Measurements from ENCODE around the gene LSAMP. TPM values are rescaled to one million over a fixed set of nuclear protein-coding genes. Genes with fewer than 3 reads are reported as not detected.

Gene LSAMP
- total and polyA plus RNA-seq, 9 of the 15 experiments (the other 6 are each of a cell fraction or from before 2014, with no cell fraction given): 0.09 to 0.11 TPM; not detected in 7

GRCh38 chr3:115871735-115872134 is 573.6 kb downstream of the LSAMP start:
- no peak overlapping the region for H2AFZ ChIP-seq (ENCODE audit: low read depth, low read length)
- no peaks in the 10 kb centered on the region for H3K36me3 ChIP-seq (ENCODE audit: control insufficient read depth, insufficient read depth, low read length)
- in situ Hi-C loops (cut with MboI): no loop called here
- POLR2A ChIA-PET: no interaction called here
- no peaks in the 10 kb centered on the region for H3K27me3 ChIP-seq (ENCODE audit: control insufficient read depth in 2 of 2, insufficient read depth in 2 of 2, low read length in 2 of 2)
- DNase-seq (ENCODE audit: extremely low read depth in 1 of 4, low spot score in 3 of 4) (no peak), ATAC-seq (no peak), FAIRE-seq (no peak)
- intact Hi-C loops (cut with micrococcal nuclease): no loop called here
- no peak overlapping the region for H3K4me3 ChIP-seq
- no TSS peak for BruUV-seq (replicated peaks)
- H3K9me1 ChIP-seq (ENCODE audit: control insufficient read depth, insufficient read depth, low read length): no peaks in the 10 kb centered on the region
- no peak overlapping the region for H3K4me2 ChIP-seq (ENCODE audit: insufficient read depth, low read length)
- TF ChIP-seq SP2 (IDR thresholded peaks at IDR 0.05; ENCODE audit: extremely low read depth, low read depth, low read length, poor library complexity, severe bottlenecking) (no peak), KAT8 (IDR thresholded peaks at IDR 0.05; ENCODE audit: low read depth) (no peak), ZBED1 (IDR thresholded peaks at IDR 0.05) (no peak), ARNT (IDR thresholded peaks at IDR 0.05) (no peak), THAP7 (CRISPR knock-in tag; IDR thresholded peaks at IDR 0.05) (no peak), SMAD1 (IDR thresholded peaks at IDR 0.05; ENCODE audit: low read depth, low read length, partially characterized antibody) (no peak), RNF219 (CRISPR knock-in tag; IDR thresholded peaks at IDR 0.05) (no peak), TEAD4 (IDR thresholded peaks at IDR 0.05; ENCODE audit: low read length) (no peak), TEAD4 (CRISPR knock-in tag; IDR thresholded peaks at IDR 0.05; ENCODE audit: borderline replicate concordance) (no peak), BACH1 (tag; IDR thresholded peaks at IDR 0.05) (no peak), MITF (IDR thresholded peaks at IDR 0.05) (no peak), LCOR (CRISPR knock-in tag; IDR thresholded peaks at IDR 0.05) (no peak), ZSCAN32 (CRISPR knock-in tag; IDR thresholded peaks at IDR 0.05) (no peak), EWSR1 (IDR thresholded peaks at IDR 0.05; ENCODE audit: borderline replicate concordance, low read depth, partially characterized antibody) (no peak), CTCF (IDR thresholded peaks at IDR 0.05 in 2 of 3, conservative IDR thresholded peaks at IDR 0.05 in 1 of 3; ENCODE audit: insufficient read depth in 2 of 3, low read depth in 1 of 3, low read length in 3 of 3) (no peak)
- H3K27ac ChIP-seq (ENCODE audit: extremely low read depth, low read depth, low read length): no peak overlapping the region
- H3K79me2 ChIP-seq (ENCODE audit: control insufficient read depth, insufficient read depth, low read length): no peaks in the 10 kb centered on the region
- H4K20me1 ChIP-seq (replicated peaks; ENCODE audit: control insufficient read depth, insufficient read depth, low read length): no peaks in the 10 kb centered on the region
- no peak overlapping the region for H3K9ac ChIP-seq (ENCODE audit: insufficient read depth in 1 of 2, low read depth in 2 of 2, low read length in 2 of 2)
- H3K9me3 ChIP-seq (replicated peaks; ENCODE audit: control insufficient read depth, insufficient read depth, low read depth, low read length): no peaks in the 10 kb centered on the region
- CTCF ChIA-PET (ENCODE audit: low intra/inter-chr PET ratio): no interaction called here
- H3K4me1 ChIP-seq (replicated peaks in 1 of 2; ENCODE audit: control insufficient read depth in 2 of 2, insufficient read depth in 2 of 2, low read length in 2 of 2): no peaks in the 10 kb centered on the region
